NCI-H69 (cell line): ENCODE measurements around the gene MAP2K4.

ENCODE experiments used
- DNase-seq: peaks from one replicate; lab custom pipeline; 2025; lab: John Stamatoyannopoulos, UW

MAP2K4 gene

DNA sequence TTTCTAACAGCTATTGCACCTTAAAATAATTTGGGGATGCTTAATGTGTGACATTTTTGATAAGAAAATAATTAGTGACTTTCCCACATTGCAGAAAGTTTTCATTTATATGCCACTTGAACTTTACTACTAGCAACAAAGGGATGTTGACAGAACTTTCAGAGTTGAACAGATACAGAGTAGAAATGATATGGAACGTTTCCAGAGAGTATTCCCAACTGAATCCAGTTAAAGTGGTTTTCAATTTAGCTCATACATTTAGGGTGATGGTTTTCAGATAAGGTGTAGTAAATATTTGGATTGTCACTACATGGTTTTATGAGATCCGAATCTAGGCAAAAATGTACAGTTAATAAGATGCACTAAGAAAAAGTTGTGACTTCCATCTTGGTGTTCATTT is 17.3 kb downstream of the MAP2K4 start:
- DNase-seq, result no peak

DNA sequence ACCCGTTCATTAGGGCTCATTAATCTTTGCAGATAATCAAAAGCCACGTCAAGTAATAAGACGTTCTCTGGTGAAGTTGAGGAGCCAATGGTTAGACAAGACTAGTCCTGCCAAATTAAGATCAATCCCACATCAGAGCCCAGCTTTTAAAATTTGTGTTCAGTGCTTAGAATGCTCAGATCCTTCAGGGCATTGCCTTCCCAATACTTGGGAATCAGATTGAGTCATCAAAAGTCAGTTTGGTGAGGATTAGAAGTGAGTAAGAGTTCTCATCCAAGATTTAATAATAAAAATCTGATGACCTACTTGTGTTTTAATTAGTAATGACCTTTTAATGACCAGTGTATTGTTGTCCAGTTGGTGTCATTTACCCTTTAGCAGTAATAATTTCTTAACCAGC is 19.8 kb downstream of the MAP2K4 start:
- DNase-seq, result no peak

DNA sequence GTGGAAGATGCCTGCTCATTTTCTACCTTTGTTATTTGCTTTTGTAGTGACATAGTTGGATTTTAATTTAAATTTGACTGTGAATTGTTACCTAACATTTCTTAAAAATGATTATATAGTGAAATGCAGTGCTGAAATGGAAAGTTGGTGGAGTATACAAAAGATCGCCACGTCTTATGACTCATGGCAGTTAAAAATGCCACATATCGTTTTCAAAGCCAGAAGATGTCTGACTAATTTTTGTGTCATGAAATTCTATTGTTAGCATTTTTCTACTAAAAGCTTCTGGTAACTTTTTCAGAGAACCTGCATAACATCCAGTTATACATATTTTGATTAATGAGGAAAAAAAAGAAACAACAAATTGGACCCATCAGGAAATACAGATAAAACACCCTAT is 20.6 kb downstream of the MAP2K4 start:
- DNase-seq, result no peak

DNA sequence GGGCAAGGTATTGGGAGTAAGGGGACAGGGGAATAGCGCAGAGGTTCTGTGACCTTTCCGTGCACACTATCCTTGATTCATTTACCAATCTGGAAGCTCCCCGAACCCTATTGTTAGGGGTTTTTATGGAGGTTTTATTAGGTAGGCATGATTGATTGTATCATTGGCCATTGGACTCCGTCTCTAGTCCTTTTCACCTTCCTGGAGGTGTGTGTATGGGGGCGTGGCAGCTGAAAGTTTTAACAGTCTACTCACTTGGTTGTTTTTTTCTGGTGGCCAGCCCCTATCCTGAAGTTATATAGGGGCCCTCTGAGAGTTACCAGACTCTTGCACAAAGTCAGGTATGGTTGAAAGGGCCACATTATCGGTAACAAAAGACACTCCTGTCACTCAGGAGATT is 23.0 kb downstream of the MAP2K4 start:
- DNase-seq, result no peak

DNA sequence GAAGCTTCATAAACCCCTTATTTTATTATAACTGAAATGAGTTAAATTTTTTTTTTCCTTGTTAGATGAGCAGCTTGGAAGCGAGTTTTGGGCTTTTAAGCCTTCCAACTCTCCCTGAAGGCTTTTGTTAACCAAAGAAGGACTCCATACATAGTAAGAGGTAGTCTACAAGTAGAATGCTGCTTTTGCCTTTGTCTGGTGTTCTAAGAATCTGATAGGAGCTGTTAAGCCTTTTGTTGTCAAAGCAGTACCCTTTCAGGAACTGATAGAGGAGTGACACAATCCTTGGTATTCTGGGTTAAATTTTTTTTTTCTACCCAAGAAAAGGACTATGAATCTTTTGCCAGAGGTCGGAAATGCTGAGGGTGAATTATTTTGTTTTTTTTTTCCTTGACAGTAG is 26.1 kb downstream of the MAP2K4 start:
- DNase-seq, result no peak

DNA sequence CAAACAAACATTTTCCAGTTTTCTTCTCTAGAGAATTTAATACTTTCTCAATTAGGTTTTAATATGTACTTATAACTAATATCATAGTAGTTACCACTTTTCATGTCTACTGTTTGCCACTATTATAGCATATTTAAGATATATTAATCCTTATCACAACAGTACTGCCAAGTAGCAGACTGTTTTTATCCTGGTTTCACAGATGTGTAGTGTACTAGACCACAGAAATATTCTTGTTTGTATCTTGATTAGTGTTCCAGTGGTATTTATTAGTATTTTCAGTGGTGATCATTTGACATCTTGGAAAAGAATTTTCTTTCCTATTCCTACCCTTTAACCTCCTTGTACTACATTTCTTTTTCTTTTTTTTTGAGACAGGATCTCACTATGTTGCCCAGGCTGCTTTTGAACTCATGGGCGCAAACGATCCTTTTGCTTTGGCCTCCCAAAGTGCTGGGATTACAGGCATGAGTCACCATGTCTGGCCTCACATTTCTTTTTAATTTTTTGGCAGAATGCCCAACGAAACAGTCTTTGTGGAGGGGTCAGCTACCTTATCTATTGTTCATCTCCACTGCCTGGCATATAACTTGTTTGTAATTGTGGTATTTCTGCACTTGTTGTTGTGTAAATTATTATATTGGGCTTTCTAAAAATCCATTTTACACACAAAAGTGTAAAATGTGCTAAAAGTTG is 27.2 kb downstream of the MAP2K4 start:
- DNase-seq, result peak; percentile 44

DNA sequence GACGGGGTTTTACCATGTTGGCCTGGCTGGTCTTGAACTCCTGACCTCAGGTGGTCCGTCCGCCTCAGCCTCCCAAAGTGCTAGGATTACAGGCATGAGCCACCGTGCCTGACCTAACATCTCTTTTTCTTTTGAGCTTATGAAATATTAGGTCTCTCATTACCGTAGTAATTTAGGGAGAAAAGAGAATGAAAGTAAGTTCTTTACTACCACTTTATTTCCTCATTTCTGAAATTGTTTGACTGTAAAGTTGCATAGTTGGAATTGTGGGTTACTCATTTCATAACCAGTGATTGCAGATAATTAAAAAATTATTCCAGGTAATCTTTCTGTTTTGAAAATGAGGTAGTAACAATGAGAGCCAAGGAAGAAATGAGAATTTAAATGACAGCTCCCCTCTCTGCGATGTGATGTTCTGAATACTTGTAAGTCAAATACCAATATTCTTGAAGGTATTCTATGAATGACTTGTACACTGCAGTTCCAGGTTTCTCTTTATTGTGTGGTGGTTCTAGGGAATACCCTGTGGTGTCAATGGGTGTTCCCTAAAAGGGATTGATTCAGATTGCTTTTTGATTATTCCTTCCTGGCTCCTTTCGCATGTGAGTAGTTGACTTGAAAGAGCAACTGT is 28.3 kb downstream of the MAP2K4 start:
- no peak for DNase-seq

DNA sequence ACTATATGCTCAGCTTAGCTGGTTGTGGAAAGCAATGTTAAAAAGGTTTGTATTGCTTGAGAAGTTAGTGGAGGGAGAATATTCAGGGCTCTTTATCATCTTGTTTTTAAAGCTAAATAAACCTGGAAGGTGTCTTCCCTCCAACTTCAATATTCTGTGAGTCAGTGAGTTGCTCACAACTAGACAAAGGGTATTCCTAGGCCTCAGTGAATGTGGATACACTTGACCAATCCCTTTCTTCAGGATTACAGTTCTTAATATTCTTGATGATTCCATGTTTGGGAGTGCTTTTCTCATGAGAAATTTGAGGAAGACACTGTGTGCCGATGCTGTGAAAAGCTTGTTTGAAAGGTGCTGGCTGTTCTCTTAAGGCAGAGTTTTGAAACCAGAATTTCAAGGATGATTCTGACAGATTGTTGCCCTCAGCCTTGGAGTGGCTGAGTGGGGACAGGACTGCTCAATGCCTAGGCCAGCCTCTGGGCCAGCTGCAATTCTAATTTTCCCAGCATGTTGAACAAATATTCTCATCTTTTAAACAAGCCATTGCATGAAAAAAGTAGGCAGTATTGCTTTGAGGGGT is 30.1 kb downstream of the MAP2K4 start:
- no peak for DNase-seq

DNA sequence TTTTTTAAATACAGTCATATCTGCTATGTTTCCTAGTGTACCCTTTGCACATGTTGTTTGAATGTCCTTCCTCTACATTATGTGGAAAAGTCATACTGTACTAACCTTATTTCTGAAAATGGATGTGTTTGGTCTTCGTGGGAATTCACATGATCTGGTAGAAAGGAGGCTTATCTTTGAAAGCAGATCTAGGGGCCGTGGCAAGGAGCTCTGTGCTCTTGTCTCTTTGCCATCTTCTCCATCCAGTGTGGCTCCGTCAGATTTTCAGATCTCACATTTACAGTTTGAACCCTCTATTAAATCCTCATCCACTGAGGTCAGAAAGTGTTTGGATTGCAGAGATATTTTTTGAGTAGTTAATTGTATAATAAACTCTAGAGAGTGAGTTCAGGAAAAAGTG is 32.9 kb downstream of the MAP2K4 start:
- no peak for DNase-seq

DNA sequence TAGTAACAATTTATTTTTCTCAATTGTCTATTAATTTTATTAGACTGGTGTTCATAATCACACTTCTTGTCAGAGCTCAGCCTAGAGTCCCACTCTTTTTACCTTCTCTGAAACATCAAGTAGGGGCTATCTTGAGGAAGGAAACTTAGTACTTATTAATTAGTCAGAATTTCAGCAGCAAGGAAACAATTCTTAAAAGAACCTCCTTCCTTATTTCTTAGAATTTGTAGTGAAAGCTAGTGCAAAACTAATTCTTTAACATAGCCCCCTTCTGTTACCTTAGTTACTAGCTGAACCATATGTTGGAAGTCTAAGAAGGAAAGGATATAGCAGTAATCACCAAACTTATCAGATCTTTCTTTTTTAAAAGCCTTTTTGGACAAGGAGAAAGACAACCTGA is 35.2 kb downstream of the MAP2K4 start:
- DNase-seq, result no peak

DNA sequence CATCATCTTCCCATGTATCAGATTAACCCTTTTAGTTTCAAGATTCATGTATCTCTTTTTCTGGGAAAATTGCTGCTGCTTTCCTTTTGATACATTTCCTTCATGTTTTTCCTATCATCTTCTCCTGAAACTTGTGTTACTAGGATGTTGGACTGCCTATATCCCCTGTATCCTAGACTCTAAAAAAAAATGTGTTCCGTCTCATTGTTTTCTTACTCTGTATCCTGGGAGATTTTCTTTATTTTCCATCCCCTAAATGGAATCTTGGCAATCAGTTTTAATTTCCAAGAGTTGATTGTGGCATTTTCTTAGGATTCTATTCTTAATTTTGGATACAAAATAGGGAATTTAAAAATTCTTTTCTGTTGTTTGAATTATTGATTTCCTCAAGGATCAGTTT is 36.8 kb downstream of the MAP2K4 start:
- no peak for DNase-seq

DNA sequence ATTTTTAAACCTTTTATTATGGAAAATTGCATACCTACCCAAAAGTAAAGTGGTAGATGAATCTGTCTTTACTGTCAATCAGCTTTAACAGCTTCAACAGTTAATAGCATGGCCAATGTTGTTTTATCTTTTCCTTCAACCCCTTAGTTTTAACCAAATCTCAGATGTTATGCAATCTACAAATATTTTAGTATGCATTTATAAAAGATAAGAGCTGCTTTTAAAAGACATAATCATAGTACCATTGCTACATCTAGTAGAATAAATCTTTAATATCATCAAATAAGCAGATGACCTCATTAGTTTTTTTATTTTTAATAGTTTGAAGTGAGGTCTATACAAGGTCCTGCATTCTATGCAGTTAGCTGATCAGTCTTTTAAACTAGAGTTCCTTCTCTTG is 37.9 kb downstream of the MAP2K4 start:
- DNase-seq, result no peak

DNA sequence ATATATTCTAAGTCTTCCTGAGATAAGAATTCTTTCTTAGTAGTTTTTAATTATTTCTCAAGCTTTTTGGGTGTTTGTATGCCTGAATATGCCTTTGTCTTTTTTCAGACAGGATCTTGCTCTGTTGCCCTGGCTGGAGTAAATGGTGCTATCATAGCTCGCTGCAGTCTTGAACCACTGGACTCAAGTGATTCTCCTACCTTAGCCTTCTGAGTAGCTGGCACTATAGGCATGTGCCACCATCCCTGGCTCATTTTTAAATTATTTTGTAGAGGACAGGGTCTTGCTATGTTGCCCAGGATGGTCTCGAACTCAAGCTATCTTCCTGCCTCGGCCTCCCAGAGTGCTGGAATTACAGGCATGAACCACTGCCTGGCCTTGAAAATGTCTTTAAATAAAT is 41.6 kb downstream of the MAP2K4 start:
- no peak for DNase-seq

DNA sequence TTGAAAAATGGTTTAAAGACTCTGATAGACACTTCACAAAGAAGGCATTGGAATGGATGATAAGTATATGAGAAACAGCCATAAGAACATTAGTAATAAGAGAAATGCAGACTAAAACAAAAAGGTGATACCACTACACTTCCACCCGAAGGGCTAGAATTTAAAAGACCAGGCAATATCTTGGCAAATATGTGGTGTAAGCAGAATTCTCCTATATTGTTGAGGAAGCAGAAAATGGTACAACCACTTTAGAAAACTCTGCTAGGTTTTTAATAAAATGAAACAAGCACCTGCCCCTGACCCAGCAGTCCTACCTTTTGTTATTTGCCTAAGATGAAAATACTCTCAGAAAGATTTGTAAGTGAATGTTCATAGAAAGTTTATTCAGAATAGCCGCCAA is 43.7 kb downstream of the MAP2K4 start:
- DNase-seq, result no peak

DNA sequence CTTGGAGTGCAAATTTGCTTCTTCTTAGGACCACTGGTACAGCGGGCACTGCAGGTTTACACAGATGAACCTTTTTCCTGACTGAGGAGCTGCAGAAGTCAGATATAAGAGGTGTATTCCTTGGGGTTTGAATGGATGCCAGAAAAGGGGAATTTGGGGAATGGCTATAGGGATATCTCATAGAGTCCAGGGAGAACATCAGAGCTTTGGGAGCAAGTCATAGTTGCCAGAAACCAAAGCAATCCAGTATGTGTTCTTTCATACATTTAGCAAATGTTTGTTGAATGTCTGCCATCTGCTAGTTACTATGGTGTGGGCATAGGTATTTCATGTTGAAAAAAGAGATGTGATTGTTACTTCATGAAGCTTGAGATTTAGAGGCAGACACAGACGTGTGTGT is 46.8 kb downstream of the MAP2K4 start:
- no peak for DNase-seq

DNA sequence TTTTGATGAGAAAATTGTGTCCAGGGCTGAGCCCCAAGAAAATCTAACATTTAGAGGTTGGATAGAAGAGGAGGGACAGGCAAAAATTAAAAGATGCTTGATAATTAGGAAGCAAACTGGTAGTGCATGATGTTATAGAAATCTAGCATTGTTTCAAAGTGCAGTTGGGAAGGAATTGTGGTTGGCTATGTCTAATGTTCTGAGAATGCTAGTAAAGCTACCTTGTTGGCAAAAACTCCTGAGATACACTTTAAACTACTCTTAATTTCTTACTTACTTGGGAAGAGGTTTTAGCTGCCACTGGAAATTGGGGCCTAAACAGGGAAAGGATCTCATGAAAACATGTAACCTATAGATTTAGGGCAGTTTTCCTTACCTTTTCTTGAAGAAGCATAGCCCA is 48.3 kb downstream of the MAP2K4 start:
- DNase-seq, result no peak

DNA sequence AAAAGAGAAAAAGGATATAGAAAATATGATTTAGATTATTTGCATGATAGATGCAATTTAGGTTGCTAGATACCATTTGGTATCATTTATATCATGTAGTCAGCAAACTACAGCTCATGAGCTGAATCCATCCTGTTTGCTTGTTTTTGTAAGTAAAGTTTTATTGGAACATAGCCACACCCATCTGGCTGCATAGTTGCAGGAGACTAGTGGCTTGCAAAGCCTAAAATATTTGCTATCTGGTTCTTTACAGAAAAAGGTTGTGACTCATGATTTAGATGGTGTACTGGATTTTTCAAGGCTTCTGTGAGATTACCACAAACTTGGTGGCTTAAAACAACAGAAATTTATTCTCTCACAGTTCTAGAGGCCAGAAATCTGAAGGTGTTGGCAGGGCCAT is 49.9 kb downstream of the MAP2K4 start:
- DNase-seq, result no peak

DNA sequence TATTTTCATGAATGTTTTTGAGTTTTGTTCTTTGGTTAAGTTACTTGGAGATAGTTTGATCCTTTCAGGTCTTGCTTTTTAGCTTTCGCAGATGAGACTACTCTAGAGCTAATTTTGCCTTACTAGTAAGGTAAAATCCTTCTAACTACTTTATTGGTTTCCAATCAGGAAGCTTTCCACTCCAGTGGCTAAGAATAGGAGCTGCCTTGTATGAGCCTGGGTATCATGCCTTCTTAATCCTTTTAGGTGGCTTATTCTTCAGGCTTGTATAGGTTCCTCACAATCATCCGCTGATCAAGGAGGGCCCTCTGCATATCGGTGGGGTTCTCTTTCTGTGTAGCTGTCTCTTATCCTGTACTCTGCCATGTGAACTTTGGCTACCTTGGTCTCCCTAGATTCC is 53.7 kb downstream of the MAP2K4 start:
- no peak for DNase-seq

DNA sequence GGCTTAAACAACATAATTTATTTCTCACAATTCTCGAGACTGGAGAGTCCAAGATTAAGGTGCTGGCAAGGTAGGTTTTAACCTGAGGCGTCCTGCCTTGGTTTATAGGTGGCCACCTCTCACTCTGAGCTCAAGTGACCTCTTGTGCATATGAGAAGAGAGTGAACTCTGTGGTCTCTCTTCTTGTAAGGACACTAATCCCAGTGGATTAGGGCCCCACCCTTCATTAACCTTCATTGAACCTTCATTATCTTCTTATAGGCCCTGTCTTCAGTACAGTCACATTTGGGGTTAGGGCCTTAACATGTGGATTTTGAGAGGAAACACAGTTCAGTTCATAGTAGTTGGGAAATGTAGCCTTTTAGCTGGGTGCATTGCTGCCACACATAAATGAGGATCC is 57.1 kb downstream of the MAP2K4 start:
- DNase-seq, result no peak

DNA sequence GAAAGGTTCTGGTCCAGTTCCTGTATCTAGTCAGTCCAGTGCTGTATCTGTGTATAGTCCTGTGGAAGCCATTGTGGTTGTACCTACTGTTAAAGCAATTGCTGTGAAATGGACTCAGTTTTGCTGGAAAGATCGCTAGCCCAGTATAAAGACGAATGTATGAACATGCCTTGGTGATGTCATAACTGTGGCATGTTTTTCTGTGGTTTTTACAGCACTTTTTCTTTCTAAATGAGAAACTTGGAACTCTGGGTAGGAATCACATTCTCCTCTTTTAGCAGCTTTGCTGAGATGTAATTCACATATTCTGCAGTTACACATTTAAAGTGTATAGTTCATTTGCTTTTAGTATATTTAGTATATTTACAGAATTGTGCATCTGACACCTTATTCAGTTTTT is 58.1 kb downstream of the MAP2K4 start:
- no peak for DNase-seq

DNA sequence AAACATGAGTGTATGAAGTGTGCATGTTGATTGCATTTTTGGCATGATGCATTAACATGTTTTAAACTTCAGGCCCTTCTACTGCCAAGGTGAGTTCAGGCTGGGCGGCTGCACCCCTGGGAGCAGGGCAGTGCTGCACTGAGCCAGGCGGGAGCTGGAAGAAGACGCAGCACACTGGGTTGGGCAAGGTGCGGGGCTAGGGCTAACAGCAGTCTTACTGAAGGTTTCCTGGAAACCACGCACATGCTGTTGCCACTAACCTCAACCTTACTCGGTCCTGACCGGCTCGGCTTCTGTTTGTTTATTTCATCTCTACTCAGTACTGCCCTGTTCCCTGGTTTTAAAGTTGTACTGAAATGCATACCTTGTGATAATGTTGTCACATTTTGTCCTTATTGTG is 61.0 kb downstream of the MAP2K4 start:
- DNase-seq, result no peak

DNA sequence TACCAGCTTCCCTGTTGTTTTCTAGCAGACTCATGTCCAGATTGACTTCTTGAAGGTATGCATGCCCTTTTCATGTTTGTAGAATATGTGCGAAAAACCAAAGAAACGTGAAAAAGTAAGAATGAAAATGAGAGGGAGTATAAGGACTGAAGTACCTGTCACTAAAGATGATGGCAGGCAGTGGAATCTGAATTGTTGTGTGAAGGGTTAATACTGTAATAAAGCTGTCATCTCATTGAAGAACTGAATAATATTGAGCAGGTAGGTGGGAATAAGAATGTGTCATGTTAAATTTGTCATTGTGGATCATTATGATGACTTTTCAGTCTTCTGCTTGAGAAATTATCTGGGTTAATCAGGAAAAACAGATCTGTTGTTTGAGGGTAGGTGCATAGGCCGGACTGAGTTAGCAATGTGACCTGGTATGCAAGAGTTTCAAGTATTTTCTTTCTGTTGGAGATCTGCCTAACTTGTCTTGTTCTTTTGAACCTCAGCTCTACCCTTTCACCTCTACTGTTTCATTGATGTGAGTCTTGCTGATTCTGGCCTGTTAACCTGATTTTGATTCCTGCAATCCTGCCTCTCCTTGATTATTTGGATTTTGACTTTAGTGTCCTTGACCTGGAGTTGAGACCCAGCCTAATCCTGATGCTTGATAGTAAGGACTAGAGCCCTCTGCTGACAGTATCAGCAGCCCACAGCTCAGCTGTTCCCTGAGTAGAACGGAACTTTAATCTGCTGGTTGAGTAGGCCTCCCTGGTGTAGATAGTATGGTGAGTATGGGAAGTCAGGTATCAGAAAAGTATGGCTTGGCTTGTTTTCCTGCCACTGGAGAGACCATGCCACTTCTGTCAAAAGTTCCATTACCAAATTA is 64.6 kb downstream of the MAP2K4 start:
- DNase-seq, result no peak

DNA sequence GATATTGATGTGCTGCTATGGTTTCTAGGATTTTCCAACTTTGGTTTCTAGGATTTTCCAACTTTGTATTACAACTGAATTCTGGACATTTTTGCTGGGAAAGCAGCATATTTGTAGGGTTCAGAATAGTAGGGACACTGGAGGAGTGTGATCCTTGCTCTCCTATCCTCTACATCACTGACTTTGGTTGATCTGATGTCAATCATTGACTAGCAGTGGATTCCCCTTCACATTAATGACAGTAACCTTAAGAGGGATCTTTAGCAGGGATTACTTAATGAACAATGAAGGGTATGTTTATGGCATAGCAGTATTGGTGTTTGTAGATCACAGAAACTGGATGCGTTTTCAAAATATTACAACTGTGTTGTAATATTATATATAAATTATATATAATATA is 67.4 kb downstream of the MAP2K4 start:
- no peak for DNase-seq
